ENCODE measurements around the gene SLC9A8. TPM values are rescaled to one million over a fixed set of nuclear protein-coding genes. Genes with fewer than 3 reads are reported as not detected.

SLC9A8 gene
- polyA plus RNA-seq, 2 of the 4 experiments (the other 2 are of a cell fraction): 5.0 to 7.9 TPM

DNA sequence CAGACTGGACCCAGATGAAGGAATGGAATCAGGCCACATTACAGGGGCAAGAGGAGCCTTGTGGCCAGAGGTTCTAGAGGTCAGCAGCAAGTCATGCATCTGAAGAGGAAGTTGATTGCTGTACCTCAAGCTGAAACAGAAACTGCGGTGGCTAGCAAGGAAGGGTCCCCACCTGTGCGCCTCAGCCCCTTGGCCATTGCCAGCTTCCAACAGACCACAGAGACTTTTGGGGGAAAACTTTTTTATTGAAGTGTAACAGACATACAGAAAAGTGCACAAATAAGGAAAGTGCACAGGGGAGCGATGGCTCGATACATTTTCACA is 26.8 kb upstream of the SLC9A8 start:
- no peak for DNase-seq (ENCODE audit: low read depth in 1 of 2, low spot score in 1 of 2)
- H3K4me3 ChIP-seq: no peak overlapping the region
- FAIRE-seq: no peak
- ChIA-PET POLR2A (no interaction called here), CTCF (interaction anchor here (0.5 to 4.0 kb wide), 10 partner anchors 10 to 354 kb away, joined by 3 to 28 read pairs (median 6); no protein-coding TSS in a partner anchor)
- no peaks in the 10 kb centered on the region for H3K9me3 ChIP-seq
- TF ChIP-seq NFE2L2 (conservative IDR thresholded peaks at IDR 0.05; ENCODE audit: low read length): no peak
- TF ChIP-seq KDM1A (IDR thresholded peaks at IDR 0.05; ENCODE audit: low read depth): no peak
- TF ChIP-seq, protein P1, sequence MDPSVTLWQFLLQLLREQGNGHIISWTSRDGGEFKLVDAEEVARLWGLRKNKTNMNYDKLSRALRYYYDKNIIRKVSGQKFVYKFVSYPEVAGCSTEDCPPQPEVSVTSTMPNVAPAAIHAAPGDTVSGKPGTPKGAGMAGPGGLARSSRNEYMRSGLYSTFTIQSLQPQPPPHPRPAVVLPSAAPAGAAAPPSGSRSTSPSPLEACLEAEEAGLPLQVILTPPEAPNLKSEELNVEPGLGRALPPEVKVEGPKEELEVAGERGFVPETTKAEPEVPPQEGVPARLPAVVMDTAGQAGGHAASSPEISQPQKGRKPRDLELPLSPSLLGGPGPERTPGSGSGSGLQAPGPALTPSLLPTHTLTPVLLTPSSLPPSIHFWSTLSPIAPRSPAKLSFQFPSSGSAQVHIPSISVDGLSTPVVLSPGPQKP (IDR thresholded peaks at IDR 0.05; ENCODE audit: low read depth, low read length): no peak
- no peak for TF ChIP-seq ESRRA (IDR thresholded peaks at IDR 0.05; ENCODE audit: borderline replicate concordance, low read length)
- TF ChIP-seq, protein P2, sequence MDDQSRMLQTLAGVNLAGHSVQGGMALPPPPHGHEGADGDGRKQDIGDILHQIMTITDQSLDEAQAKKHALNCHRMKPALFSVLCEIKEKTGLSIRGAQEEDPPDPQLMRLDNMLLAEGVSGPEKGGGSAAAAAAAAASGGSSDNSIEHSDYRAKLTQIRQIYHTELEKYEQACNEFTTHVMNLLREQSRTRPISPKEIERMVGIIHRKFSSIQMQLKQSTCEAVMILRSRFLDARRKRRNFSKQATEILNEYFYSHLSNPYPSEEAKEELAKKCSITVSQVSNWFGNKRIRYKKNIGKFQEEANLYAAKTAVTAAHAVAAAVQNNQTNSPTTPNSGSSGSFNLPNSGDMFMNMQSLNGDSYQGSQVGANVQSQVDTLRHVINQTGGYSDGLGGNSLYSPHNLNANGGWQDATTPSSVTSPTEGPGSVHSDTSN (IDR thresholded peaks at IDR 0.05): no peak
- TF ChIP-seq ZFP36 (IDR thresholded peaks at IDR 0.05; ENCODE audit: borderline replicate concordance, partially characterized antibody): no peak
- no peak for TF ChIP-seq MAZ (IDR thresholded peaks at IDR 0.05; ENCODE audit: borderline replicate concordance, low read depth, low read length)
- no peak for TF ChIP-seq PHF8 (IDR thresholded peaks at IDR 0.05; ENCODE audit: borderline replicate concordance, low read depth)
- TF ChIP-seq CHD2 (IDR thresholded peaks at IDR 0.05; ENCODE audit: low read length, partially characterized antibody): no peak
- TF ChIP-seq FOXS1 (CRISPR knock-in tag; IDR thresholded peaks at IDR 0.05): no peak
- H3K27ac ChIP-seq: peak overlapping the region; percentile 51 to 84; a peak in 5 of 6 replicates
- WGBS (ENCODE audit: missing lambda C conversion rate): 92% methylated on average over 4 of the region's 4 CpGs
- H3K4me1 ChIP-seq: peaks cover 39% of the 10 kb centered on the region
- ATAC-seq: no peak
- no peak overlapping the region for H3K4me2 ChIP-seq

DNA sequence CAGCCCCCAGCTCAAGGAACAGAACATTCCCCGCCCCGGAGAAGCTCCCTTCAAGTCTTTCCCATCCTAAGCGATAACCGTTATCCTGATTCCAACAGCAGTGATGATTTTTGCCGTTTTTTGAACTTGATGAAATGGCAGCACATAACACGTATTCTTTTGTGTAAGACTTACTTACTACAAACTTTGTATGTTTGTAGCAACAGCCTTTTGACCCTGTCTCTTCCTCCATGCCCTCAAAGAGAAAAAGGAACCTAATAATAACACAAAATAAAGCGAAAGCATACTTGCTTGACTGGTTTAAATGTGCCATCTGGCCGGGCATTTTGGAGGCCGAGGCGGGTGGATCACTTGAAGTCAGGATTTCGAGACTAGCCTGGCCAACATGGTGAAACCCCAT is 26.4 kb upstream of the SLC9A8 start:
- no peak for FAIRE-seq
- Histone ChIP-seq H3K4me2 (no peak overlapping the region), H3K4me3 (no peak overlapping the region), H3K4me1 (peaks cover 43% of the 10 kb centered on the region), H3K9me3 (no peaks in the 10 kb centered on the region), H3K27ac (peak overlapping the region; percentile 51 to 84; a peak in 3 of 6 replicates)
- no peak for DNase-seq (ENCODE audit: low read depth in 1 of 2, low spot score in 1 of 2)
- WGBS (ENCODE audit: missing lambda C conversion rate): 90% methylated on average over 11 of the region's 11 CpGs
- ATAC-seq: no peak
- ChIA-PET POLR2A (no interaction called here), CTCF (interaction anchor here (0.5 to 4.0 kb wide), 11 partner anchors 10 to 353 kb away, joined by 3 to 28 read pairs (median 4); no protein-coding TSS in a partner anchor)
- TF ChIP-seq, protein P1 (IDR thresholded peaks at IDR 0.05; ENCODE audit: low read depth, low read length): no peak
- no peak for TF ChIP-seq EHMT2 (IDR thresholded peaks at IDR 0.05; ENCODE audit: low read depth)

DNA sequence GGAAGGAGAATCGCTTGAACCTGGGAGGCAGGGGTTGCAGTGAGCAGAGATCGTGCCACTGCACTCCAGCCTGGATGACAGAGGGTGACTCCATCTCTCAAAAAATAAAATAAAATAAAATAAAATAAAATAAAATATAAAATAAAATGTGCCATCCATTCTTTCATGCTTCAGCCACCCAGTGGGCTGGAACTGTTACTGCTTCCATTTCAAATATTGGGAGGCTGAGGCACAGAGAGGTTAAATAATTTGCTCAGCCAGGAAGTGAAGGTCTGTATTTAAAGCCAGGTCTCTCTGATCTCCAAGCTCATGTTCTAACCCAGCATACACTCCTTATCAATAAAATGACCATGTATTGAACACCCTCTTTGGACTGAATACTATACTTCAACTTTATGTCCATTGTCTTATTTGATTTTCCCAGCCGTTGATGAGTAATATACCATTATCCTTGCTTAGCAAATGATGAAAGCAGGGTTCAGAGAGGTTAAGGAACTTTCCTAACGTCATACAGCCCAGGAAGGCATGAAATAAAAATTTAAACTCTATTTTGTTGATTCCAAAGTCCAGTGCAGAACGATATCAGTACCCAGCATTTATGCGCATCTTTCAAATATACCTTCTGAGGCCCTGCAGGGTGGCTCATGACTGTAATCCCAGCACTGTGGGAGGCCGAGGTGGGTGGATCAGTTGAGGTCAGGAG is 25.8 kb upstream of the SLC9A8 start:
- ChIA-PET CTCF (interaction anchor here (0.6 to 4.0 kb wide), 9 partner anchors 11 to 253 kb away, joined by 3 to 28 read pairs (median 7); no protein-coding TSS in a partner anchor), POLR2A (no interaction called here)
- DNase-seq (ENCODE audit: low read depth in 1 of 2, low spot score in 1 of 2): peak in 1 of 2 experiments; percentile 44
- Histone ChIP-seq H3K9me3 (no peaks in the 10 kb centered on the region), H3K27ac (peak overlapping the region; percentile 81 to 84; a peak in 4 of 6 replicates), H3K4me2 (no peak overlapping the region), H3K4me1 (peaks cover 47% of the 10 kb centered on the region), H3K4me3 (no peak overlapping the region)
- ATAC-seq: no peak
- 61% methylated on average over 7 of the region's 7 CpGs for WGBS (ENCODE audit: missing lambda C conversion rate)
- no peak for FAIRE-seq
- TF ChIP-seq POLR2A (IDR thresholded peaks at IDR 0.05; ENCODE audit: low read length): no peak
- TF ChIP-seq TP53 (CRISPR knock-in tag; IDR thresholded peaks at IDR 0.05): no peak
- no peak for TF ChIP-seq CBX2 (IDR thresholded peaks at IDR 0.05; ENCODE audit: borderline replicate concordance, low read depth)
- TF ChIP-seq NFE2L2 (conservative IDR thresholded peaks at IDR 0.05; ENCODE audit: low read length): no peak
- TF ChIP-seq, protein P3, sequence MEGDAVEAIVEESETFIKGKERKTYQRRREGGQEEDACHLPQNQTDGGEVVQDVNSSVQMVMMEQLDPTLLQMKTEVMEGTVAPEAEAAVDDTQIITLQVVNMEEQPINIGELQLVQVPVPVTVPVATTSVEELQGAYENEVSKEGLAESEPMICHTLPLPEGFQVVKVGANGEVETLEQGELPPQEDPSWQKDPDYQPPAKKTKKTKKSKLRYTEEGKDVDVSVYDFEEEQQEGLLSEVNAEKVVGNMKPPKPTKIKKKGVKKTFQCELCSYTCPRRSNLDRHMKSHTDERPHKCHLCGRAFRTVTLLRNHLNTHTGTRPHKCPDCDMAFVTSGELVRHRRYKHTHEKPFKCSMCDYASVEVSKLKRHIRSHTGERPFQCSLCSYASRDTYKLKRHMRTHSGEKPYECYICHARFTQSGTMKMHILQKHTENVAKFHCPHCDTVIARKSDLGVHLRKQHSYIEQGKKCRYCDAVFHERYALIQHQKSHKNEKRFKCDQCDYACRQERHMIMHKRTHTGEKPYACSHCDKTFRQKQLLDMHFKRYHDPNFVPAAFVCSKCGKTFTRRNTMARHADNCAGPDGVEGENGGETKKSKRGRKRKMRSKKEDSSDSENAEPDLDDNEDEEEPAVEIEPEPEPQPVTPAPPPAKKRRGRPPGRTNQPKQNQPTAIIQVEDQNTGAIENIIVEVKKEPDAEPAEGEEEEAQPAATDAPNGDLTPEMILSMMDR (IDR thresholded peaks at IDR 0.05): peak; percentile 30; the same call in 2 of the 3 replicates
- no peak for TF ChIP-seq FOSB (CRISPR knock-in tag; IDR thresholded peaks at IDR 0.05)
- TF ChIP-seq, protein P4, sequence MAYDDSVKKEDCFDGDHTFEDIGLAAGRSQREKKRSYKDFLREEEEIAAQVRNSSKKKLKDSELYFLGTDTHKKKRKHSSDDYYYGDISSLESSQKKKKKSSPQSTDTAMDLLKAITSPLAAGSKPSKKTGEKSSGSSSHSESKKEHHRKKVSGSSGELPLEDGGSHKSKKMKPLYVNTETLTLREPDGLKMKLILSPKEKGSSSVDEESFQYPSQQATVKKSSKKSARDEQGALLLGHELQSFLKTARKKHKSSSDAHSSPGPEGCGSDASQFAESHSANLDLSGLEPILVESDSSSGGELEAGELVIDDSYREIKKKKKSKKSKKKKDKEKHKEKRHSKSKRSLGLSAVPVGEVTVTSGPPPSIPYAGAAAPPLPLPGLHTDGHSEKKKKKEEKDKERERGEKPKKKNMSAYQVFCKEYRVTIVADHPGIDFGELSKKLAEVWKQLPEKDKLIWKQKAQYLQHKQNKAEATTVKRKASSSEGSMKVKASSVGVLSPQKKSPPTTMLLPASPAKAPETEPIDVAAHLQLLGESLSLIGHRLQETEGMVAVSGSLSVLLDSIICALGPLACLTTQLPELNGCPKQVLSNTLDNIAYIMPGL (CRISPR knock-in tag; IDR thresholded peaks at IDR 0.05; ENCODE audit: borderline replicate concordance): no peak
- TF ChIP-seq RAD21 (conservative IDR thresholded peaks at IDR 0.05 in 1 of 2, IDR thresholded peaks at IDR 0.05 in 1 of 2): peak; percentile 50 to 58
- no peak for TF ChIP-seq FOSL2 (IDR thresholded peaks at IDR 0.05)
- TF ChIP-seq FOSL2 (CRISPR knock-in tag; IDR thresholded peaks at IDR 0.05): 0 out of 2 replicates have a peak, but pooled peaks have one; percentile 7
- peak; percentile 42 for TF ChIP-seq SMC3 (IDR thresholded peaks at IDR 0.05)
- no peak for TF ChIP-seq EHF (CRISPR knock-in tag; IDR thresholded peaks at IDR 0.05)
